BLaER1 treated with 17β-estradiol and CSF1 and Interleukin-3, amounts not matched to agents 10 nM and 100 nM (cell line): ENCODE data around the gene CRAT.
A peak's percentile ranks its signal among the peaks of the same experiment; 100 is the strongest.

ENCODE experiments used
- H3K27ac ChIP-seq, 11 experiments: shearing (Covaris generic); formaldehyde crosslinking; 2 replicates each; pipeline ENCODE4 v1.8.1; 2022
- H3K27me3 ChIP-seq, 11 experiments: shearing (Covaris generic); formaldehyde crosslinking; 2 replicates each; pipeline ENCODE4 v1.8.1; 2022
- H3K36me3 ChIP-seq, 11 experiments: shearing (Covaris generic); formaldehyde crosslinking; 2 replicates each; pipeline ENCODE4 v1.8.1; 2022
- H3K4me1 ChIP-seq, 10 experiments: shearing (Covaris generic); formaldehyde crosslinking; 2 replicates each; pipeline ENCODE4 v1.8.1; 2022
- H3K4me2 ChIP-seq, 11 experiments: shearing (Covaris generic); formaldehyde crosslinking; 2 replicates each; pipeline ENCODE4 v1.8.1; 2022
- H3K4me3 ChIP-seq, 10 experiments: shearing (Covaris generic); formaldehyde crosslinking; 2 replicates each; pipeline ENCODE4 v1.8.1; 2022
- H3K9ac ChIP-seq, 11 experiments: shearing (Covaris generic); formaldehyde crosslinking; 2 replicates each; pipeline ENCODE4 v1.8.1; 2022
- H3K9me3 ChIP-seq, 11 experiments: shearing (Covaris generic); formaldehyde crosslinking; replicated peaks in 1 of 11; 2 replicates each; pipeline ENCODE4 v1.8.1; 2022
- H4K20me1 ChIP-seq, 11 experiments: shearing (Covaris generic); formaldehyde crosslinking; 2 replicates each; pipeline ENCODE4 v1.8.1; 2022
- Cebpa-rat ChIP-seq, 11 experiments: shearing (Covaris generic); IDR thresholded peaks; 2 replicates each; pipeline ENCODE4 v1.8.1; 2022

CRAT gene

DNA sequence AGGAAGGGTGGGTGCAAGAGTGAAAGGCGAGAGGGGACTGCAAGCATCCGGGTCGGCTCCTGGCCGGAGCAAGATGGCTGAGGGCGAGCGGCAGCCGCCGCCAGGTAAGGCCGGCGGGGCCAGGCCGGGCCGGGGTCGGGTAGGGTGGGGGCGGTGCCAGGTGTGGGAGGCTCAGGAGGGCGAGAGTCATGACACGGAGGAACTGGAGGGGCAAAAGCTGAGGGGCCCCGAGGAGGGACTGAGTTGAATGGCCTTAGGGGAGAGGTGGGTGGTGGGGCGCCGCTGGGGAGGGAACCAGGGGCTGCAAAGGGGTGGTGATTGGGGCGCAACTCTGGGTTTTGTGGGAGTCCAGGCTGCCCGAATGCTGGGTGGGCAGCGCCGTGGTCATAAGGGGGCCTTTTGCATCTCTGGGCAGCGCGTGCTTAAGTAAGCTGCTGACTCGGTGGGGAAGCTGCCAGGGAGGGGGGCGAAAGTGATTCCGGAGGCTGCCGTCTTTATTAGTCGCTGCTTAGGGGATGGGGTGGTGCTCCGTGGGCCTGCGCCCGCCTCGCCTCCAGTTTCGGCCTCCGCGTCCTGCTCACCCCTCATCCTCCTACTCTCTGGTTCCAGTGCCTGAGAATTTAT, 1.0 kb upstream of the CRAT start:
- peak overlapping the region; percentile 75 to 97 (median 92) for H3K27ac ChIP-seq
- peaks cover 0 to 41% (median 10%) of the 10 kb centered on the region in 11 experiments; a peak in 13 of 22 replicates for H4K20me1 ChIP-seq
- H3K4me2 ChIP-seq, result peak overlapping the region; percentile 80 to 100 (median 95)
- peak overlapping the region; percentile 78 to 98 (median 90) for H3K4me3 ChIP-seq
- no peaks in the 10 kb centered on the region for H3K27me3 ChIP-seq
- peaks cover 60 to 72% (median 63%) of the 10 kb centered on the region in 10 experiments for H3K4me1 ChIP-seq
- no peaks in the 10 kb centered on the region for H3K9me3 ChIP-seq
- peaks cover 0 to 22% (median 11%) of the 10 kb centered on the region in 11 experiments; a peak in 12 of 22 replicates for H3K36me3 ChIP-seq
- H3K9ac ChIP-seq, result peak overlapping the region; percentile 83 to 98 (median 94)
- TF ChIP-seq Cebpa-rat (IDR thresholded peaks at IDR 0.05), result no peak

DNA sequence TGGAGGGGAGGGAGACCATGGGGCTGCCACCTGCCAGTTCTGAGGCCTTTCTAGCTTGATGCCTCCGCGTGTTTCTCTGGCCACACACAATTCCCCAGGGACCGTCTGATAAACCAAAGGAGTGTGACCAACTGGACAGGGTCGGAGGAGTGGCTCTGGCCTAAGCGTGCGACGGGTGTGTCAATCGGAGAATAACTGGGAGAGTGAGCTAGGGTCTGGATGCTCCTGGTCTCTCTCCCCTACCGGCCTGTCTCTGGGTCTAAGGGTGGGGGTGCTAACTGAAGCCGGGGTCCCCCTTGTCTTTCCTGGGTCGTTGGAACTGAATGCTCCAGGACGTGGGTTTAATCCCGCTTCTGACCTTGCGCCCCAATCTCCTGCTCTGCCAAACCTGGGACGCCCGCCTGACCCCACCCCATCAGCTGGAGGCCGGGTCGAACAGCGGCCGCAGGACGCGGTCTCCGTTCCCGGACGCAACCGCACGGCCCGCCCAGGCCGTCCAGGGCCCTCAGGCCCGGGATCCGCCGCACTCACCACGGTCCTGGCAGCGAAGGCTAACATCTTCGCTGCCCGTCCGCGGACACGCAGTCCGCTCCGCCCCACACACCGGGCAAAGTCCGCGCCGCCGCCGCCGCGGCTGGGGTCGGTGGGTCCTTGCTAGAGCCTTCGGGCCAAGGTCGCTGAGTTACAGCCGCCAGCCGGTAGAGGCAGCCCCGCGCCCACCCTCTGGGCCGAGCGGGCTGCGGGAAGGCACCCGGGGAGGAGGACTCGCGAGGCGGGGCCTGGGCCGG, 447 bp downstream of the CRAT start:
- Histone ChIP-seq H3K9me3 (no peaks in the 10 kb centered on the region), H3K4me3 (peak overlapping the region; percentile 78 to 98 (median 90)), H3K9ac (peak overlapping the region; percentile 82 to 97 (median 93)), H3K27ac (peak overlapping the region; percentile 73 to 97 (median 80)), H3K4me2 (peak overlapping the region; percentile 93 to 100 (median 96)), H3K36me3 (peaks cover 0 to 29% (median 18%) of the 10 kb centered on the region in 11 experiments; a peak in 13 of 22 replicates), H3K27me3 (no peaks in the 10 kb centered on the region), H3K4me1 (peaks cover 45 to 59% (median 53%) of the 10 kb centered on the region in 10 experiments), H4K20me1 (peaks cover 0 to 39% (median 9%) of the 10 kb centered on the region in 11 experiments; a peak in 14 of 22 replicates)
- TF ChIP-seq Cebpa-rat (IDR thresholded peaks at IDR 0.05), result no peak

DNA sequence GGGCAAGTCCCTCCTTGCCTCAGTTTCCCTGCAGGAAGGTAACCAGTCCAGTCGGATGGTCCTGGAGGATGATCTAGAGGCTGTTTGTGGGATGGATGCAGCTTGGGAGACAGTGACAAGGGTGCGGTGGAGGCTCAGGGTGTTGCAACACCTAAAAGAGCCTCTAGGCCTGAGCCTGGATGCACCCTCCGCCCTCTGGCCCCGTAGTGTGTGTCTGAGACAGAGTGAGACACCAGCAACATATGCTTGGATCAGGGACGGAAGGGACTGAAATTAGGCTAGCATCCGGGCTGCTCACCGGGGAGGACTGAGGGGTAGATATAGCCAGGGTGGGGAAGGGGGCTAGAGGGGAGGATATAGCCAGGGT, 1.1 kb downstream of the CRAT start:
- H4K20me1 ChIP-seq, result peaks cover 0 to 39% (median 7%) of the 10 kb centered on the region in 11 experiments; a peak in 13 of 22 replicates
- peaks cover 0 to 30% (median 18%) of the 10 kb centered on the region in 11 experiments; a peak in 13 of 22 replicates for H3K36me3 ChIP-seq
- H3K4me1 ChIP-seq, result peaks cover 38 to 53% (median 47%) of the 10 kb centered on the region in 10 experiments
- TF ChIP-seq Cebpa-rat (IDR thresholded peaks at IDR 0.05), result peak in 7 of 11 experiments; percentile 32 to 74 (median 56); a peak in 10 of 22 replicates
- H3K4me2 ChIP-seq, result peak overlapping the region; percentile 93 to 100 (median 96)
- H3K27me3 ChIP-seq, result no peaks in the 10 kb centered on the region
- peak overlapping the region in 10 of 11 experiments; percentile 6 to 96 (median 50); a peak in 14 of 22 replicates for H3K9ac ChIP-seq
- H3K4me3 ChIP-seq, result peak overlapping the region in 6 of 10 experiments; percentile 78 to 98 (median 90); a peak in 11 of 20 replicates
- no peaks in the 10 kb centered on the region for H3K9me3 ChIP-seq
- no peak overlapping the region for H3K27ac ChIP-seq

DNA sequence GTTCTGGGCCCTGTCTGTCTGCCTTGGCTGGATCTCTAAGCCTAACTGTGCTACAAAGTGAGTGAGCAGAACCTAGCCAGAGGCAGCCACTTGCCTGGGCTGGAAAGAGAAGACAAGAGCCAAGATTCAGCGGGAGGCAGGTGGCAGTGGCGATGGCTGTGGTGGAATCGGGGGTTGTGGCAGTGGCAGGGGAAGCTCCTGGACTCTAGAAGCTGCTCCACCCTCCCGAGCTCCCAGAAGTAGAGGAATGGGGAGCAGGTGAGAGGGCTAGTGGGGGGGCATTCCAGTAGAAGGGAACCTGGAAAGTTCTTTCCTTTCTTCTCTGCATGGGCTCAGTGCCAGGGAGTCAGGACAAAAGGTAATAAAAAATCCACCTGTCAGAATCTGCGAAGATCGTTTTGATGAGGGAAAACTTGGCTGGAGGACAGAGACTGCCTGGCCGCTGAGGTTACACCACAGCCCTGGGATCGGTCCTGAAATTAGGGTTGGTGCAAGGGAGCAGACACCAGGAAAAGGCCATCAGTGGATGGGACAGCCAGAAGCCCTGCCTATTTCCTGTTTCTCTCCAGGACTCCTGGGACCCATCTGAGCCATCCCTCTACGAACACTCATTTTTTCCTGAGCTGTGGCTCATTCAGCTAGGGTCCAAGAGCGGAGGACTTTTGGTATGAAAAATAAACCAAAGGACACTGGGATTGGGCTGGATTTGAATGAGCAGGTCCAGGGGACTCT, 1.6 kb downstream of the CRAT start:
- Histone ChIP-seq H3K9me3 (no peaks in the 10 kb centered on the region), H3K36me3 (peaks cover 0 to 30% (median 18%) of the 10 kb centered on the region in 11 experiments; a peak in 13 of 22 replicates), H3K4me2 (peak overlapping the region; percentile 93 to 100 (median 96)), H3K27me3 (no peaks in the 10 kb centered on the region), H4K20me1 (peaks cover 0 to 41% (median 2%) of the 10 kb centered on the region in 11 experiments; a peak in 13 of 22 replicates), H3K27ac (no peak overlapping the region), H3K4me3 (peak overlapping the region in 5 of 10 experiments; percentile 86 to 98 (median 91); a peak in 9 of 20 replicates), H3K4me1 (peaks cover 33 to 47% (median 41%) of the 10 kb centered on the region in 10 experiments), H3K9ac (peak overlapping the region in 10 of 11 experiments; percentile 1 to 96 (median 45); a peak in 13 of 22 replicates)
- TF ChIP-seq Cebpa-rat (IDR thresholded peaks at IDR 0.05), result no peak

DNA sequence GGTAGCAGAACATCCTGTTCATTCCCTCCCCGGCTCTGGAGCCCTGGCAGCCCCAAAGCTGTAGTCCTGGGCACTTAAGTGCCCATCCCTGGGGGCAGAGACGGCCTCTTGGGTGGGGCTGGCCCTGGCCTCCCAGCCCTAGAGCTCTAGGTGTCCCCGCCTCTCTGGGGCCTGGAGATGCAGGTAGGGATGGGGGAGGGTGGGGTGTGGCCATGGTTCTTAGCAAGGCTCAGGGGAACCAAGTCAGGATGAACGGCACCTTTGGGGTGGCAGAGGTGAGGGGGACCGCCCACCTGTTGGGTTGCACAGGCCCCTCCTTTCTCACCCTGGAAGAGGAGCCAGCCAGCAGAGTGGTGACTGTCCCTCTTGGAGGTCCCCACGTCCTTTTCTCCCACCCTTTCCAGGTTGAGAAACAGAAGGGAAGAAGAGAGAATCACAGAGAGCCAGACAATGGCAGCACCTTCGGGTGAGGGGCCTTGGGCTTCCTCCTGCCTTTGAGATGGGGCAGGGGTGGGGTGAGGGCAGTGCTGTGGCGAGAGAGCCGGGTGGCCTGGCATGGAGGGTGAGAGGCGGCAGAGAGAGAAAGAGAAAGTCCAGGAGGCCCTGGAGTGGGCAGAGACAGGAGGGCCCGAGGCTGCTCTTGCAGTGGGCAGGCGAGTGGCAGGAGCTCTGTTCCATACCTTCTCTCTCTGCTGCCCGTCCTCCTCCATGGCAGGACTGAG, 2.3 kb downstream of the CRAT start:
- peaks cover 26 to 40% (median 34%) of the 10 kb centered on the region in 10 experiments for H3K4me1 ChIP-seq
- H3K4me2 ChIP-seq, result peak overlapping the region; percentile 93 to 100 (median 96); a peak in 17 of 22 replicates
- TF ChIP-seq Cebpa-rat (IDR thresholded peaks at IDR 0.05), result no peak

DNA sequence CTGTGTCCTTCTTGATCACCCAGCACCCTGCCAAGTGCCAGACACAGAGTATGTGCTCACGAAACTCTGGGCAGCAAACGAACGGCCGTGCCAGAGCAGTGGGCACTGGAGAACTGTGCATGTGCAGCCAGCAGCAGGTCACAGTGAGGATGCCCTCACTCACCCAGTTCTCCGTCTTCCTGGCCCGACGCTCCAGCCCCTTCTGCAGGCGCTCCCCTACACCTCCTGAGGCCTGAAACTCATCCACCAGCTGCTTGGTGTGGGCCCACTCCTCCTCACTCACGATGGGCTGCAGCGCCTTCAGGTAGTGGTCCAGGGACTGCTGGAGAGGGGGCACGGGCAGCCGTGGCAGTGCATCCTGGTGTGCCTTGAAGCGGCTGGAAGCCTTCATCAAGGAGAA, 2.9 kb downstream of the CRAT start:
- Histone ChIP-seq H3K9ac (0 out of 22 replicates have a peak overlapping the region, but pooled peaks of 1 of the 11 experiments have one; percentile 4), H3K4me2 (no peak overlapping the region), H3K4me1 (peaks cover 20 to 36% (median 28%) of the 10 kb centered on the region in 10 experiments)

More for the DNA sequence above, 2.3 kb downstream of the CRAT start:
- Histone ChIP-seq H3K4me3 (no peak overlapping the region), H4K20me1 (peaks cover 0 to 48% (median under 1%) of the 10 kb centered on the region in 11 experiments; a peak in 10 of 22 replicates), H3K9ac (peak overlapping the region in 7 of 11 experiments; percentile 6 to 96 (median 54); a peak in 4 of 22 replicates), H3K36me3 (peaks cover 0 to 30% (median 18%) of the 10 kb centered on the region in 11 experiments; a peak in 13 of 22 replicates), H3K27ac (no peak overlapping the region), H3K9me3 (no peaks in the 10 kb centered on the region), H3K27me3 (no peaks in the 10 kb centered on the region)

DNA sequence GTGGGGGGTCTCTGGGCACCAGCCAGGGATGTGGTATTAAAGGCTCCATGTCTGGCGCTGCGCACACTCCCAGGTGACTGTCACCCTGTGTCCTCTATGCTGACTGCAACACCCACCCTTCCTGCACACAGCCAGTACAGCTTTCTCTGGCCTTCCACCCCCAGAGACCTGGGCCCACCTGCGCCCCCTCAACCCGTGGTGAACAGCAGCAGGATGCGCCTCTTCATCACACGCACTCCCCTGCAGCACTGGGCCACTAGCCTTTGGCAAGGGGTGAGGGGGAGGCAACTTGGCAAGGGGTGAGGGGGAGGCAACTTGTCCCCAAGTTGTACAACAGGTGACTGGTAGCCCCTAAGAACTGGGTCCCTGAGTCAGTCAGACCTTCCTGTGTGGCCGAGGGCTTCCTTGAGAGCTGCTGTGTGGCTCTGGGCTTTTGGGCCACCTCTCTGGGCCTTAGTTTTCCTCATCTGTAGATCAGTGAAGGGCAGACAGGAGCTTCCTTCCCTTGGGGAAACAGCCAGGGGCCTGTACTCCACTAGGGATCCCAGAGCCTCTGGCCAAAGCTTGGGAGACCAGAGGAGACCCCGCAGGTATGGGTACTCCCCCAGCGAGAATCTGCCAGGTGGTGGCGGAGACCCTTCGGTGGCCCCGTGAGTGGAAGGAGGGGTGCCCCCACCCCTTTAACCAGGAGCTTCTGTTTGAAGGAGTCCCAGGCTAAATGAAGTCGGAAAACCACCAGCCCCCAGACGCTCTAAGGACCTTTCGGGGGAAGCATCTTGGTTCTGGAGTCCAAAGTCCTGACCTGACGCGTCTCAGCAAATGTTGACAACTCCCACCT, 4.5 kb downstream of the CRAT start:
- TF ChIP-seq Cebpa-rat (IDR thresholded peaks at IDR 0.05), result no peak
- peaks cover 0 to 56% (median 0%) of the 10 kb centered on the region in 11 experiments; a peak in 8 of 22 replicates for H4K20me1 ChIP-seq
- H3K27me3 ChIP-seq, result no peaks in the 10 kb centered on the region
- peaks cover 13 to 30% (median 21%) of the 10 kb centered on the region in 10 experiments for H3K4me1 ChIP-seq
- H3K4me2 ChIP-seq, result no peak overlapping the region
- H3K36me3 ChIP-seq, result peaks cover 0 to 43% (median 24%) of the 10 kb centered on the region in 11 experiments; a peak in 13 of 22 replicates
- no peak overlapping the region for H3K27ac ChIP-seq
- H3K4me3 ChIP-seq, result no peak overlapping the region
- no peak overlapping the region for H3K9ac ChIP-seq
- no peaks in the 10 kb centered on the region for H3K9me3 ChIP-seq

More for the DNA sequence above, 2.9 kb downstream of the CRAT start:
- Histone ChIP-seq H3K9me3 (no peaks in the 10 kb centered on the region), H3K27ac (no peak overlapping the region), H3K4me3 (no peak overlapping the region), H3K36me3 (peaks cover 0 to 30% (median 18%) of the 10 kb centered on the region in 11 experiments; a peak in 13 of 22 replicates), H3K27me3 (no peaks in the 10 kb centered on the region), H4K20me1 (peaks cover 0 to 51% (median 0%) of the 10 kb centered on the region in 11 experiments; a peak in 8 of 22 replicates)
- no peak for TF ChIP-seq Cebpa-rat (IDR thresholded peaks at IDR 0.05)
